Tibial artery (tissue), 4 donors: ENCODE measurements around the gene ANKRD11.

Experiments
- DNase-seq, 2 donors: peaks; one replicate each; pipeline ENCODE4 v3.0.0-alpha.2; 2019
- H3K27ac ChIP-seq, 2 donors: fragments of 200-600 bp; sonication (generic) in 1 of 2; 1 replicate in 1 of 2; 2 replicates in 1 of 2; pipeline ENCODE4 v1.5.1; 2018 to 2019; ENCODE audit warnings: mild to moderate bottlenecking in 1 of 2
- H3K27me3 ChIP-seq, 2 donors: fragments of 200-600 bp; sonication (generic) in 1 of 2; one replicate each; pipeline versions ENCODE4 v1.5.1 to v1.6.0; 2016 to 2019
- H3K36me3 ChIP-seq, 3 donors: fragments of 200-600 bp; sonication (generic) in 2 of 3; one replicate each; pipeline ENCODE4 v1.5.1; 2016 to 2019; ENCODE audit warnings: mild to moderate bottlenecking in 2 of 3
- H3K4me1 ChIP-seq, 4 donors: fragments of 200-600 bp; sonication (generic) in 2 of 4; 1 replicate in 3 of 4; 2 replicates in 1 of 4; pipeline ENCODE4 v1.5.1; 2016 to 2019
- H3K4me3 ChIP-seq, 2 donors: fragments of 200-600 bp; sonication (generic) in 1 of 2; 1 replicate in 1 of 2; 2 replicates in 1 of 2; pipeline ENCODE4 v1.5.1; 2018 to 2019; ENCODE audit warnings: mild to moderate bottlenecking in 2 of 2
- H3K9me3 ChIP-seq, 3 donors: fragments of 200-600 bp; sonication (generic) in 1 of 3; one replicate each; pipeline ENCODE4 v1.5.1; 2016 to 2019
- intact Hi-C: fragments of 100-400 bp; cut with DNase I; formaldehyde crosslinking; loops from one replicate; pipeline ENCODE4 v1.15.0; 2023; ENCODE audit warnings: low total_unique reads
- TF ChIP-seq, protein P1 (sequence below), 2 experiments: fragments of 200-600 bp in 1 of 2; fragments of 450-650 bp in 1 of 2; IDR thresholded peaks; one replicate each; pipeline ENCODE4 v1.5.1; 2017 to 2019; ENCODE audit warnings: antibody characterized with exemption in 2 of 2, mild to moderate bottlenecking in 1 of 2, moderate library complexity in 1 of 2

Gene ANKRD11

DNA sequence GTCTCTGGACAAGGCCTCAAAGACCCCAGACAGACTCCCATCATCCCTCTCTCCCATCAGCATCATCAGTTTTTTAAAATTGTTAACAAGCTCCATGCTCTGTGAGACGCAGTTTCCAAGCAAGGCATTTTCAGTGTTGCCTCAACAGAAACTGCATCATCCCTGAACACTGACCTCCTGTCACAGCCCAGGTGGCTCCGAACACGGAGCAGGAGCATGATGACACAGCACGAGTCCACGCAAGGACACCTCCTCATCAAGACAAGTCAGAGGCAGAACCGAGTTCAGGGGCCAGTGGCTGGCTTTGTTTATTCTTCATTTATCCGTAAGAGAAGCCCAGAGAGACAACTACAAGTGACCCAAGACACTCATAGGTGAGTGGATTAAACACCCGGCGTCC is 91.4 kb downstream of the ANKRD11 start:
- DNase-seq: no peak
- H3K27me3 ChIP-seq: no peaks in the 10 kb centered on the region
- TF ChIP-seq, protein P1, sequence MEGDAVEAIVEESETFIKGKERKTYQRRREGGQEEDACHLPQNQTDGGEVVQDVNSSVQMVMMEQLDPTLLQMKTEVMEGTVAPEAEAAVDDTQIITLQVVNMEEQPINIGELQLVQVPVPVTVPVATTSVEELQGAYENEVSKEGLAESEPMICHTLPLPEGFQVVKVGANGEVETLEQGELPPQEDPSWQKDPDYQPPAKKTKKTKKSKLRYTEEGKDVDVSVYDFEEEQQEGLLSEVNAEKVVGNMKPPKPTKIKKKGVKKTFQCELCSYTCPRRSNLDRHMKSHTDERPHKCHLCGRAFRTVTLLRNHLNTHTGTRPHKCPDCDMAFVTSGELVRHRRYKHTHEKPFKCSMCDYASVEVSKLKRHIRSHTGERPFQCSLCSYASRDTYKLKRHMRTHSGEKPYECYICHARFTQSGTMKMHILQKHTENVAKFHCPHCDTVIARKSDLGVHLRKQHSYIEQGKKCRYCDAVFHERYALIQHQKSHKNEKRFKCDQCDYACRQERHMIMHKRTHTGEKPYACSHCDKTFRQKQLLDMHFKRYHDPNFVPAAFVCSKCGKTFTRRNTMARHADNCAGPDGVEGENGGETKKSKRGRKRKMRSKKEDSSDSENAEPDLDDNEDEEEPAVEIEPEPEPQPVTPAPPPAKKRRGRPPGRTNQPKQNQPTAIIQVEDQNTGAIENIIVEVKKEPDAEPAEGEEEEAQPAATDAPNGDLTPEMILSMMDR (IDR thresholded peaks at IDR 0.05): no peak
- peaks cover 0 to 41% (median 18%) of the 10 kb centered on the region in 4 donors for H3K4me1 ChIP-seq
- no peak overlapping the region for H3K27ac ChIP-seq
- intact Hi-C loops: loop anchor here (10.0 kb wide), 1 partner anchor 86 kb away; no protein-coding TSS in a partner anchor
- no peaks in the 10 kb centered on the region for H3K36me3 ChIP-seq
- H3K4me3 ChIP-seq: no peak overlapping the region
- no peaks in the 10 kb centered on the region for H3K9me3 ChIP-seq

DNA sequence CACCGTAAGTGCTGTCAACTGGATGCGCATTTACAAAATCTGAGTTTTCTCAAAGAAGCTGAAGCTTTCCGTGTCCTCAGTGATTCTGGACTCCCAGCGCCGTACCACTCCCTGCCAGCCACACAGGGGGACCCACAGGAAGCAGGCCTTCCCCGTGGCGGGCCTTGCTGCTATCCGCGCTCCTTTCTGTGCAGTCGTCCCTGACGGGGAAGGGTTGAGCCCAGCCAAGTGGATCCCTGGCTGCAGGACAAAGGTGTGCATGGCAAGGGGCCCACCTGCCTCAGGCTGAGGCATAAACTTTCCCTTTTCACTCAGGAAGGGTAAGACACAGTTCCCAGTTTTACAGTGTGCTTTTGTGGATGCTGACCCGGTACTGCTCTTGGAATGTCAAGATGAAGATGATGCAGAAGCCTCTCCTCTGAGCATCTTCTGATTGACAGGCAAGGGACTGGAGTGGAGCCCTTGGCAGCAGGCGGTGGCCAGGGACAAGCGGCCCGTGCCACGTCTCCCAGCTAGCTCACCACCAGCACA is 93.0 kb downstream of the ANKRD11 start:
- no peaks in the 10 kb centered on the region for H3K36me3 ChIP-seq
- peaks cover 0 to 47% (median 26%) of the 10 kb centered on the region in 4 donors for H3K4me1 ChIP-seq
- H3K4me3 ChIP-seq: no peak overlapping the region
- intact Hi-C loops: loop anchor here (10.0 kb wide), 1 partner anchor 87 kb away; no protein-coding TSS in a partner anchor
- H3K27me3 ChIP-seq: no peaks in the 10 kb centered on the region
- TF ChIP-seq, protein P1 (IDR thresholded peaks at IDR 0.05): no peak
- no peak overlapping the region for H3K27ac ChIP-seq
- DNase-seq: no peak
- H3K9me3 ChIP-seq: no peaks in the 10 kb centered on the region

DNA sequence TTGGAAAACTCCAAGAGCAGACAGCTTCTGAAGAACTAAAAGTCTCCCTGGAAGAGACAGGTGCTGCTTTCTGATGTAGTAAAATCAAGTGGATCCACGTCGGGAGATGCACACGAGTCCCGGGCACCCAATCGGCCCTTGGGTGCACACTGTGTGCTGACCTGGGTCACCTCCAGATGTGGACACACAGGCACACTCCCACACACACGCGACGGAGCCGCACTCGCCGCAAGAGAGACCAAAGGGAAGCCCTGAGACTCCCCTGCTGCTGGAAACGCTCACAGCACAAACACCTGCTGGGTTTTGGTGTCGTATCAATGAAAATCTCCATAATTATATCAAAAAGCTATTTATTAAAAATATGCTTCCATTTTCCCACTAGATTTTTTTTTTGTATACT is 94.2 kb downstream of the ANKRD11 start:
- no peak for DNase-seq
- intact Hi-C loops: loop anchor here (10.0 kb wide), 1 partner anchor 89 kb away; no protein-coding TSS in a partner anchor
- H3K27ac ChIP-seq: no peak overlapping the region

DNA sequence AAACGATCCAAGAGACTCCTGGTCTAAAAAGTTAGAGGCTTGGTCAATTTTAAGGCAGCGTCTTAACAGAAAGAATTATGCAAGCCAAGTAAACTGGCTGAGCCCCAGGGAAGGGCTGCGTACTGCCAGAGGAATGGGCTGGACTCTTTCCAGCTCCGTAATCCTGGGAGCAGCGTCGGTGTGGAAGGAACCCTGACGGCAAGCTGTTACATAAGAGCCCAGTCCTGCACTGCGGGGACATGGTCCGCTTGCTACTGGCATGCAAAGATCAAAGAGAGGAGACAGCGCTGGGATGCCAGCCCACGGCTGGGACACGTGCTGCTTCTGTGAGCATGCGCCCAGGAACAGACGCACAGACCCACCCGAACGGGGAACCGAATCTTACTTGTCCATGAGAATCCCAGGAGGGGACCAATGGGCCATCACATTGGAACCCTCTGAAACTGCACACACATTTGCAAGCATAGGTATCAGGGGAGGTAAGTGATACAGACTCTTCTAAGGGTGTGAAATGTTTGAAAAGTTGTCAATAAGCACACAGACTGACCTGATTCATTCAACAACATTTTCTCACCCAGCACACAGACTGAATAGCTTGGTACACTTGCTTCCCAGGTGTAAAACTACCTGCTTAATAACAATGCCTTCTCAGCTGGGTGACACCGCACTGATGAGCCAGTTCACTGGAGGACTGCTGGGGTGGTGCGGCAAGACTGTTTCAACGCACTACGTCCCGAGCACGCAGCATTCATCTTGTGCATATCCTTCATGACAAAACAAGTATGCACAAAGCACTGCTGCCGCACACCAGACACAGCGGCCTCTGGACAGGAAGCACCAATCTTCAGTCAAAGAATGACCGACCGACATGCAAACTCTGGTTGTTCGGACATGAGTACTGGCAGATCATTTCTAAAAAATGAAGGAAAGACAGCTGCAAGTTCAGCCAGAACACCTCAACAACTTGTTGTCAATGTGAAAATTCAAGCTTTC is 94.9 kb downstream of the ANKRD11 start:
- no peaks in the 10 kb centered on the region for H3K27me3 ChIP-seq
- TF ChIP-seq, protein P1 (IDR thresholded peaks at IDR 0.05): no peak
- no peaks in the 10 kb centered on the region for H3K36me3 ChIP-seq
- H3K27ac ChIP-seq: peak overlapping the region in 1 of 2 donors; percentile 65
- H3K9me3 ChIP-seq: no peaks in the 10 kb centered on the region
- intact Hi-C loops: loop anchor here (10.0 kb wide), 1 partner anchor 89 kb away; no protein-coding TSS in a partner anchor
- no peak overlapping the region for H3K4me3 ChIP-seq
- DNase-seq: peak; percentile 93 to 96
- peaks cover 0 to 47% (median 27%) of the 10 kb centered on the region in 4 donors for H3K4me1 ChIP-seq

More for the DNA sequence above, 94.2 kb downstream of the ANKRD11 start:
- TF ChIP-seq, protein P1 (IDR thresholded peaks at IDR 0.05): no peak
- H3K4me3 ChIP-seq: no peak overlapping the region
- peaks cover 0 to 50% (median 27%) of the 10 kb centered on the region in 4 donors for H3K4me1 ChIP-seq
- H3K9me3 ChIP-seq: no peaks in the 10 kb centered on the region
- no peaks in the 10 kb centered on the region for H3K36me3 ChIP-seq
- no peaks in the 10 kb centered on the region for H3K27me3 ChIP-seq

DNA sequence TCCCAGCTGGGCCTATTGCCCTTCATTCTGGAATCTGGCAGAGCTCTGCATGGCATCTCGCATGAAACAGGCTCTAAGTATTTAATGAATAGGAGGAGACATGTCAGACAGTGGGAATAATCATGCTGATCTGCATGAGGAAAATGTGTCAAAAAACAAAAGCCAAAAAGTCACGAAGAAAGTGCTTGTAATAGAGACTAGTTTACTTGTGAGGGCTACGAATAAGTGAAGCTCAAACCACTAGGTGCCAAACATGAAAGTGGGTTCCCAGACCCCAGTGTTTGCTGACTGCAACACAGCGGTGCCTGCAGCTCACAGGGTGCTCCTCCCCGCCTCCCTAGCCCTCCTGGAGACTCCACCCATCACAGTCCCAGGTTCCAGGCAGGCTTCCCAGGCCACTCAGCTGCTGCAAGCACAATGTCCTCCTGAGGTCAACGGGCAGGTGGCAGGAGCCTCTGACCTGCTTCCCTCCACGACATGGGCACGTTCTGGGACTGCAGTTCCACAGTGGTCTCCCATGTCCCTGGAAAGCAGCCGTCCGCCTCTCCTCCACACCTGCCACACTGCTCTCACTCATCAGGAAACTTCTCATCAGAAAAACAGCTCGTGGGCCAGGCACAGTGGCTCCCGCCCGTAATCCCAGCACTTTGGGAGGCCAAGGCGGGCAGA is 96.5 kb downstream of the ANKRD11 start:
- peak overlapping the region; percentile 29 to 65 for H3K27ac ChIP-seq
- no peaks in the 10 kb centered on the region for H3K9me3 ChIP-seq
- DNase-seq: no peak
- no peak overlapping the region for H3K4me3 ChIP-seq
- intact Hi-C loops: loop anchor here (10.0 kb wide), 1 partner anchor 91 kb away; no protein-coding TSS in a partner anchor
- TF ChIP-seq, protein P1 (IDR thresholded peaks at IDR 0.05): no peak
- H3K4me1 ChIP-seq: peaks cover 0 to 47% (median 27%) of the 10 kb centered on the region in 4 donors
- no peaks in the 10 kb centered on the region for H3K27me3 ChIP-seq
- no peaks in the 10 kb centered on the region for H3K36me3 ChIP-seq
